AG04449 (cell line): ENCODE data around the gene RAB11B.

Experiments
- CTCF ChIA-PET: fragments of 350-600 bp; formaldehyde crosslinking; extraction: SDS; loops from one replicate; lab custom pipeline; 2021; ENCODE audit warnings: antibody characterized with exemption; lab: Yijun Ruan, JAX
- POLR2A ChIA-PET: fragments of 400-600, 350-600 bp; formaldehyde crosslinking; extraction: SDS; loops from one replicate; lab custom pipeline; 2020; ENCODE audit warnings: antibody characterized with exemption, inconsistent platforms; lab: Yijun Ruan, JAX
- DNase-seq: peaks from one replicate; pipeline ENCODE4 v3.0.0-alpha.2; 2010; ENCODE audit warnings: low read depth, low spot score
- H3K4me3 ChIP-seq: 2 replicates; pipeline ENCODE4 v1.5.1; 2011; ENCODE audit warnings: low read depth, mild to moderate bottlenecking, control low read depth, low read length
- TF ChIP-seq, protein P1 (sequence below): IDR thresholded peaks from one replicate; pipeline ENCODE4 v1.5.1; 2011; ENCODE audit warnings: mild to moderate bottlenecking, moderate library complexity, low read length, control low read depth, inconsistent platforms; ENCODE audit not compliant: insufficient read depth; ENCODE audit errors: missing control alignments

RAB11B gene

DNA sequence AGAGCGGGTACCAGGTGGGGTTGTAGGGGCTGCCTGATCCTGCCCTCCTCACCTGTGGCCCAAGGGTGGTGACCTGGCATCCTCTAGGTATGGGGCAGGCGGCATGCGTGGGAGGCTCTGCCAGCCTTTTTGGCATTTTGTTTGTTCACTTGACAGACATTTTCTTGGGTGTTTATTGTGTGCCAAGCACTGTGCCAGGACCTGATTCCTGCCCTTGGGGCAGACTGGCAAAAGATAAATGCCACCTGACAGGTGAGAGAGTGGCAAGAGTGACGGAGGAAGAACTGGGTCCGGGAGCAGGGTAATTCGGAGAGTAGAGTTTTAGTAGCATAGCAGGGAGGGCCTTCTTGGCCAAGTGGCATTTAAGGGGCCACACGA lies 6.0 kb downstream of the RAB11B start:
- TF ChIP-seq, protein P1, sequence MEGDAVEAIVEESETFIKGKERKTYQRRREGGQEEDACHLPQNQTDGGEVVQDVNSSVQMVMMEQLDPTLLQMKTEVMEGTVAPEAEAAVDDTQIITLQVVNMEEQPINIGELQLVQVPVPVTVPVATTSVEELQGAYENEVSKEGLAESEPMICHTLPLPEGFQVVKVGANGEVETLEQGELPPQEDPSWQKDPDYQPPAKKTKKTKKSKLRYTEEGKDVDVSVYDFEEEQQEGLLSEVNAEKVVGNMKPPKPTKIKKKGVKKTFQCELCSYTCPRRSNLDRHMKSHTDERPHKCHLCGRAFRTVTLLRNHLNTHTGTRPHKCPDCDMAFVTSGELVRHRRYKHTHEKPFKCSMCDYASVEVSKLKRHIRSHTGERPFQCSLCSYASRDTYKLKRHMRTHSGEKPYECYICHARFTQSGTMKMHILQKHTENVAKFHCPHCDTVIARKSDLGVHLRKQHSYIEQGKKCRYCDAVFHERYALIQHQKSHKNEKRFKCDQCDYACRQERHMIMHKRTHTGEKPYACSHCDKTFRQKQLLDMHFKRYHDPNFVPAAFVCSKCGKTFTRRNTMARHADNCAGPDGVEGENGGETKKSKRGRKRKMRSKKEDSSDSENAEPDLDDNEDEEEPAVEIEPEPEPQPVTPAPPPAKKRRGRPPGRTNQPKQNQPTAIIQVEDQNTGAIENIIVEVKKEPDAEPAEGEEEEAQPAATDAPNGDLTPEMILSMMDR, result no peak
- no peak for DNase-seq
- POLR2A ChIA-PET, result no interaction called here
- CTCF ChIA-PET, result interaction anchor here (0.6 to 7.4 kb wide), 5 partner anchors 9 to 60 kb away, joined by 3 to 121 read pairs (median 5); no protein-coding TSS in a partner anchor
- H3K4me3 ChIP-seq, result no peak overlapping the region

DNA sequence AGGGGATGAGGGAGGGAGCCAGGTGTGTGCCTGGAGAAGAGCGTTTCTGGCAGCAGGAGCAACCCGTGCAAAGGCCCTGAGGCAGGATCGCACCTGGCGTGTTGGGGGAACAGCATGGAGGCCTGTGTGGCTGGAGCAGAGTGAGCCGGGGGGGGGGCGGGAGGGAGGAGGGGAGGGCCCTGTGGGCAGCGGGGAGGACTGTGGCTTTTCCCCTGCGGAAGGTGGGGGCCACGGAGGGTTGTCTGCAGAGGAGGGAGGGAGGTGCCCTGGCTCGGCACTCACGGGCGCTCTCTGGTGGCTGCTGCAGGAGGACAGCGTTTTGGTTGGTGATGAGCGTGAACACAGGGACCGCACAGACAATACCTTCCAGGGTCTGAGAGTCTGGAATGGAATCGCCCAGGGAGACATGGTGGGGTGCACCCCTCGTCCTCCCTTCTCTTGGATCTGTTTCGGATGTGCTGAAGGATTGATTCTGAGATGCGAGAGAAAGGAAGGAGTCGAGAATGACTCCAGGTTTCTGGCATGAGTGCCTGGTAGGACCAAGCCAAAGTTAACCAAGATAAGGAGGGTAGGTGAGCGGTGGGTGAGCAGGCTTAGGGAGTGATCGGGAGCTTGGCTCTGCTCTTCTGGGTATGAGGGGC lies 6.5 kb downstream of the RAB11B start:
- DNase-seq, result no peak
- POLR2A ChIA-PET, result no interaction called here
- CTCF ChIA-PET, result interaction anchor here (1.1 to 7.4 kb wide), 8 partner anchors 13 to 109 kb away, joined by 3 to 121 read pairs (median 6); partner anchors contain the start of gene ANGPTL4

DNA sequence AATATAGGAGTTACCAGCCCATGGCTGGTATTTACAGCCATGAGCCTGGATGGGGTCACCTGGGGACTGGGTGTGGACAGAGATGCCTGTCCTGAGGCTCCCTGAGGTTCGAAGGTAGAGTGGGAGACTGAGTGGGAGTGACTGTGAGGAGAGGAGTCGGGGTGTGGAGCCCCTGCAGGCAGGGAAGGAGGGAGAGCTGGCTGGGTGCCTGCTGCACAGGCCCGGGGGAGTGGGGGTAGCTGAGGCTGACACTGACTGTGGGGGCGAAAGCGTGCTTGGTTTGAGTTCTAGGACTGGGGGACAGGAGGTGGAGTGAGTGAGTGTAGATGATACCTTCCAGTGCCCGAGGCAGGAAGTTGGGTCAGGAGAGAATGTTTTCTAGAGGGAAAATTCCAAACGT lies 7.1 kb downstream of the RAB11B start:
- ChIA-PET POLR2A (no interaction called here), CTCF (interaction anchor here (1.2 to 3.0 kb wide), 7 partner anchors 13 to 108 kb away, joined by 3 to 75 read pairs (median 4); partner anchors contain the start of gene ANGPTL4)
- DNase-seq, result no peak
- no peak overlapping the region for H3K4me3 ChIP-seq
- TF ChIP-seq, protein P1, result no peak

More for the DNA sequence above, 6.5 kb downstream of the RAB11B start:
- TF ChIP-seq, protein P1, result peak; percentile 86
- no peak overlapping the region for H3K4me3 ChIP-seq

DNA sequence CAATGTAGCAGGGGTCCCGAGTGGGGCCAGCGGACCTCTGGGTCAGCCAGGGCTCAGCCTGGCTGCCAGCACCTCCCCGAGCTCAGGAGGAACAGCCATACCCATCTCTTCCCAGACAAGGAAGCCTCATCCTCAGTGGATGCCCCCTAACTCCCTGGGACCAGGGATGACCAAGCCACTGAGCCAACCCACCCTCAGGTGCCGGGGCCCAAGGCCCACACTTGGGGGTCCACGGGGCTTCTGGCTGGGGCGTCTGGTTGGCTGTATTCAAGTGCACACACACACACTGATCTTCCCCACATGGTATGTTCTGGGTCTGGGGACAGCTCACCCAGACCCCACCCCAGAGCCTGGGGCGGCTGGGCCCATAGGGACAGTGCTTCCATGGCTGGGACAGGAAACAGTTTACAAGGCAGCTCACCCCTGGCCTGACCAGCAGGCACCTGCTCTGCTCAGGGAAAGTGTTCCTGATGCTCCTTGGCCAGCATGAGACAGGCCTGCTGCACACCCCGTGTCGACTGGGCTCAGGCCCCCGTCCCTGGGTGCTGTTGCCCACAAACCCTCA lies 7.7 kb downstream of the RAB11B start:
- ChIA-PET POLR2A (interaction anchor here (0.7 kb wide), 1 partner anchor 34 kb away, joined by 4 read pairs; the partner anchor contains the start of gene ANGPTL4), CTCF (interaction anchor here (0.9 to 3.0 kb wide), 11 partner anchors 12 to 129 kb away, joined by 3 to 75 read pairs (median 4); partner anchors contain the start of gene ANGPTL4)
- TF ChIP-seq, protein P1, result no peak
- H3K4me3 ChIP-seq, result no peak overlapping the region
- no peak for DNase-seq

DNA sequence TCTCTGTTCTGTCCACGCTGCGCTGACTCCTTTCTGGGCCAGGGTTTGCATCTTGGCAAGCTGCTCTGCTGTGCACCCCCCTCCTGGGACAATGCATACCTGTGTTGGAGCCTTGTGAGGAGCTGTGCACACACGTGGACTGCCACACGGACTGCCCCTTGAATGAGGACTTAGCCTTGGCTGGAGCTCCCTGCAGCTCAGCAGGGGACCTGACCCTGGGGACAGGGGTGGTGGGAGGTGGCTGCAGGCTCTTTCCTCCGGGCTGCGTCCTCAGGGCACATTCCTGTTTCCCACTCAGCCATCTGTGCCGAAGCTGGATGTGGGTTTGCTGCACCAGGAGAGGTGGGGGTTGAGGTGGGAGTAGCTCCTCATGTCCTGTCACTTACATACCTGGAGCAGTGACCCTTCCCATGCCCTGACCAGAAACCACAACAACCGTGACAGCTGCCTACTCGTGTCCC lies 8.2 kb downstream of the RAB11B start:
- CTCF ChIA-PET, result interaction anchor here (0.6 to 3.0 kb wide), 13 partner anchors 10 to 128 kb away, joined by 3 to 75 read pairs (median 4); partner anchors contain the start of genes ANGPTL4 and MARCHF2
- TF ChIP-seq, protein P1, result no peak
- POLR2A ChIA-PET, result interaction anchor here (0.7 to 1.0 kb wide), 2 partner anchors 35 to 116 kb away, joined by 3 to 4 read pairs; partner anchors contain the start of genes ANGPTL4 and ZNF414
- no peak overlapping the region for H3K4me3 ChIP-seq
- DNase-seq, result no peak
